Neural progenitor cell (in vitro differentiated cells): Measurements from ENCODE around the gene BRD9. TPM values are rescaled to one million over a fixed set of nuclear protein-coding genes. Genes with fewer than 3 reads are reported as not detected.
A peak's percentile ranks its signal among the peaks of the same experiment; 100 is the strongest.

ENCODE experiments used
- DNase-seq: peaks from one replicate; pipeline ENCODE4 v3.0.0-alpha.2; 2016; ENCODE audit warnings: low spot score
- H2AFZ ChIP-seq: fragments of 200-600 bp; sonication (generic); replicated peaks from 2 replicates; pipeline ENCODE4 v1.6.1; 2016; ENCODE audit warnings: antibody characterized with exemption
- H3F3A ChIP-seq: fragments of 200-600 bp; sonication (generic); 2 replicates; pipeline ENCODE4 v1.6.1; 2016; ENCODE audit warnings: antibody characterized with exemption, low read depth
- H3K27ac ChIP-seq: fragments of 200-600 bp; sonication (generic); 2 replicates; pipeline ENCODE4 v1.5.1; 2016; ENCODE audit warnings: mild to moderate bottlenecking
- H3K27me3 ChIP-seq: fragments of 200-600 bp; sonication (generic); 2 replicates; pipeline ENCODE4 v1.6.1; 2016; ENCODE audit warnings: mild to moderate bottlenecking, moderate library complexity
- H3K36me3 ChIP-seq: fragments of 200-600 bp; sonication (generic); 2 replicates; pipeline ENCODE4 v1.5.1; 2016
- H3K4me1 ChIP-seq: fragments of 200-600 bp; sonication (generic); 2 replicates; pipeline ENCODE4 v1.6.1; 2016; ENCODE audit warnings: mixed run types
- H3K4me2 ChIP-seq: fragments of 200-600 bp; sonication (generic); 2 replicates; pipeline ENCODE4 v1.6.1; 2016
- H3K4me3 ChIP-seq: fragments of 200-600 bp; sonication (generic); 2 replicates; pipeline ENCODE4 v1.5.1; 2016
- H3K79me2 ChIP-seq: fragments of 200-600 bp; sonication (generic); 2 replicates; pipeline ENCODE4 v1.6.1; 2016; ENCODE audit warnings: low read depth
- H3K9ac ChIP-seq: fragments of 200-600 bp; sonication (generic); 2 replicates; pipeline ENCODE4 v1.6.1; 2016
- H3K9me3 ChIP-seq: fragments of 200-600 bp; sonication (generic); 2 replicates; pipeline ENCODE4 v1.5.1; 2016; ENCODE audit warnings: low read depth
- H4K20me1 ChIP-seq: fragments of 200-600 bp; sonication (generic); 2 replicates; pipeline ENCODE4 v1.6.1; 2016; ENCODE audit warnings: low read depth
- H3K27ac Mint-ChIP-seq: 3 replicates; pipeline ENCODE4 v1.8.0; 2021; ENCODE audit warnings: mixed read lengths
- H3K27me3 Mint-ChIP-seq: 2 replicates; pipeline ENCODE4 v1.8.0; 2022; ENCODE audit warnings: low read depth, mild to moderate bottlenecking, inconsistent platforms, moderate library complexity, mixed read lengths; ENCODE audit not compliant: insufficient read depth
- H3K36me3 Mint-ChIP-seq: 3 replicates; pipeline ENCODE4 v1.8.0; 2021; ENCODE audit warnings: mixed read lengths
- H3K4me1 Mint-ChIP-seq: 3 replicates; pipeline ENCODE4 v1.8.0; 2021; ENCODE audit warnings: mixed read lengths
- H3K4me3 Mint-ChIP-seq: 3 replicates; pipeline ENCODE4 v1.8.0; 2021; ENCODE audit warnings: mild to moderate bottlenecking, moderate library complexity, mixed read lengths
- H3K9me3 Mint-ChIP-seq: 3 replicates; pipeline ENCODE4 v1.8.0; 2020; ENCODE audit warnings: mixed read lengths
- EZH2 ChIP-seq: fragments of 200-600 bp; sonication (generic); IDR thresholded peaks from 2 replicates; pipeline ENCODE4 v1.6.1; 2017; ENCODE audit warnings: antibody characterized with exemption, mild to moderate bottlenecking, moderate library complexity
- EZH2phosphoT487 ChIP-seq: fragments of 200-600 bp; sonication (generic); IDR thresholded peaks from 2 replicates; pipeline ENCODE4 v1.6.1; 2017; ENCODE audit warnings: antibody characterized with exemption
- total RNA-seq: library from RNA; depleted of rRNA; stranded (reverse); fragments of >200 nt; gene quantifications from 2 replicates; pipeline ENCODE4 v1.2.3, GENCODE V29; 2015; ENCODE audit warnings: low replicate concordance
- TF ChIP-seq, protein P1 (sequence below): fragments of 200-600 bp; sonication (generic); IDR thresholded peaks from 2 replicates; pipeline ENCODE4 v1.5.1; 2017; ENCODE audit warnings: antibody characterized with exemption, mild to moderate bottlenecking

Gene BRD9
- total RNA-seq, 1 donor from 2014 or later = 37.5 TPM

DNA sequence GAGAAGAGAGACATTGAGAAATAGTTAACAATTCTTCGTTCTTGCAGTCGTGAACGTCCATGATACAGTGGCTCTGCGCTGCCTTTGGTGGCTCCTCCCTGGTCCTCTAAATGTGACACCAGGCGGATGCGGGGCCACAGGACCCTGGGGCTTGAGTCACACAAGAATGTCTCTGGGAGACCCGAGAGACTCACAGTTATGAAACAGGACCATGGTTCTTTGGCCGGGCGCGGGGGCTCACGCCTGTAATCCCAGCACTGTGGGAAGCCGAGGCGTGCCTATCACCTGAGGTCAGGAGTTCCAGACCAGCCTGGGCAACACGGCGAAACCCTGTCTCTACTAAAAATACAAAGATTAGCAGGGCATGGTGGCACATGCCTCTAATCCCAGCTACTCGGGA, 41.0 kb downstream of the BRD9 start:
- H3K9ac ChIP-seq = no peak overlapping the region
- no peaks in the 10 kb centered on the region for H4K20me1 ChIP-seq
- H3K9me3 ChIP-seq = no peaks in the 10 kb centered on the region
- TF ChIP-seq, protein P1, sequence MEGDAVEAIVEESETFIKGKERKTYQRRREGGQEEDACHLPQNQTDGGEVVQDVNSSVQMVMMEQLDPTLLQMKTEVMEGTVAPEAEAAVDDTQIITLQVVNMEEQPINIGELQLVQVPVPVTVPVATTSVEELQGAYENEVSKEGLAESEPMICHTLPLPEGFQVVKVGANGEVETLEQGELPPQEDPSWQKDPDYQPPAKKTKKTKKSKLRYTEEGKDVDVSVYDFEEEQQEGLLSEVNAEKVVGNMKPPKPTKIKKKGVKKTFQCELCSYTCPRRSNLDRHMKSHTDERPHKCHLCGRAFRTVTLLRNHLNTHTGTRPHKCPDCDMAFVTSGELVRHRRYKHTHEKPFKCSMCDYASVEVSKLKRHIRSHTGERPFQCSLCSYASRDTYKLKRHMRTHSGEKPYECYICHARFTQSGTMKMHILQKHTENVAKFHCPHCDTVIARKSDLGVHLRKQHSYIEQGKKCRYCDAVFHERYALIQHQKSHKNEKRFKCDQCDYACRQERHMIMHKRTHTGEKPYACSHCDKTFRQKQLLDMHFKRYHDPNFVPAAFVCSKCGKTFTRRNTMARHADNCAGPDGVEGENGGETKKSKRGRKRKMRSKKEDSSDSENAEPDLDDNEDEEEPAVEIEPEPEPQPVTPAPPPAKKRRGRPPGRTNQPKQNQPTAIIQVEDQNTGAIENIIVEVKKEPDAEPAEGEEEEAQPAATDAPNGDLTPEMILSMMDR = no peak
- TF ChIP-seq EZH2 = no peak
- TF ChIP-seq EZH2phosphoT487 = no peak
- H3K4me1 ChIP-seq = peaks cover 9% of the 10 kb centered on the region
- H3K27ac ChIP-seq = no peak overlapping the region
- H3K36me3 ChIP-seq = no peaks in the 10 kb centered on the region
- Mint-ChIP-seq H3K27ac (peak overlapping the region; percentile 88), H3K4me1 (peaks cover 18% of the 10 kb centered on the region), H3K27me3 (peaks cover 2% of the 10 kb centered on the region), H3K4me3 (peak overlapping the region; percentile 41), H3K36me3 (no peaks in the 10 kb centered on the region), H3K9me3 (no peaks in the 10 kb centered on the region)
- no peaks in the 10 kb centered on the region for H3F3A ChIP-seq
- no peak overlapping the region for H3K4me3 ChIP-seq
- H2AFZ ChIP-seq = no peak overlapping the region
- H3K79me2 ChIP-seq = no peaks in the 10 kb centered on the region
- DNase-seq = no peak
- H3K4me2 ChIP-seq = no peak overlapping the region
- H3K27me3 ChIP-seq = no peaks in the 10 kb centered on the region

DNA sequence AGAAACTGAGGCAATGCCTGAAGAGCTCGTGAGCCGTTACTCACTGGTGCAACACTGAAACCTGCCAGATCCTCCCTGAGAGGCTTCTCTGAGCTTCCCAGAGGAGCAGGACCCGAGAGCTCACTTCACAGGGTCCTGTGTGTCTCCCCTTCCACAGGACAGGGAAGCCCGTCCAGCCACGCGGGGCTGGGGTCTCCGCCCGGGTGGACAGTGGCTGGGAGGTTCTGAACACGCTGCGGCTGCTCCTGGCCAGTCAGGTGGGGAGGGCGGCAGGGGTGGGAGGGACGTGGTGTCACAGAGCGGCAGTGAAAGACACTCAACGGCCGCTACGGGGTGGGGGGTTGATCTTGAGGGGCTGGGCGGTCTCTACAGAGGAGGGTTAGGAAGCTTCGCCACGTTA, 41.5 kb downstream of the BRD9 start:
- DNase-seq = no peak
- Histone ChIP-seq H3K9ac (no peak overlapping the region), H3K4me3 (no peak overlapping the region), H3K4me2 (no peak overlapping the region), H3K9me3 (no peaks in the 10 kb centered on the region), H3K79me2 (no peaks in the 10 kb centered on the region), H4K20me1 (no peaks in the 10 kb centered on the region), H3K27me3 (no peaks in the 10 kb centered on the region), H2AFZ (no peak overlapping the region), H3K4me1 (peaks cover 9% of the 10 kb centered on the region), H3K36me3 (no peaks in the 10 kb centered on the region), H3F3A (no peaks in the 10 kb centered on the region), H3K27ac (no peak overlapping the region)
- Mint-ChIP-seq H3K4me3 (peak overlapping the region; percentile 41), H3K27ac (peak overlapping the region; percentile 88), H3K27me3 (peaks cover 5% of the 10 kb centered on the region), H3K4me1 (peaks cover 18% of the 10 kb centered on the region), H3K36me3 (no peaks in the 10 kb centered on the region), H3K9me3 (no peaks in the 10 kb centered on the region)
- TF ChIP-seq, protein P1 = no peak
- TF ChIP-seq EZH2 = no peak
- TF ChIP-seq EZH2phosphoT487 = no peak

DNA sequence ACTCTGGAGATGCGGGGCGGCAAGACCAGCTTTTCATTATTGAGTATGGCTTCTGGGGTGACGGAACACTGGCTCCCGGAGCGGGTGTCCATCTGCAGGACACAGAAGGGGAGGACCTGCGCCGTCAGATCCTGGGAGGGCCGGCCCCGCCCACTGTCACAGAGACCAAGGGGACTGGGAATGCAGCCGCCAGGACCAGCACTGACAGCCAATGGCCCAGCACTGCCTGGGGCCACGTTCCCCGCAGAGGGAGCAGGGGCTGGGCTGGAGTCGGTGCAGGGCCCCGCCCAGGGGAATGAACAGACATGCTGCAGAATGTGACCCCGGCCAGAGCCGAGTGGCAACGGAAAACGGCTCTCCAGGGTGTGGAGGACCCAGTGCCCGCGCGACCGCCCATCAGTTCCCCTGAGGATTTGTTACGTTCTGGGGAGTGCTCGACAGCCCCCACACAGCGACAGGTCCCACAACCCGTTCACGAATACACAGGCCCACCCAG, 42.0 kb downstream of the BRD9 start, which contains the start of gene ZDHHC11:
Gene ZDHHC11 (minus strand): TSS at position 476 of the 496 bp plus-strand sequence. CDS start 384 bp downstream, at position 92.
- Histone ChIP-seq H3K4me2 (no peak within 1 kb of the TSS), H3K27me3 (no peaks in the 10 kb centered on the region), H3K4me3 (no peak within 1 kb of the TSS), H3F3A (no peaks in the 10 kb centered on the region), H3K27ac (no peak within 1 kb of the TSS), H3K79me2 (no peaks in the 10 kb centered on the region), H4K20me1 (no peaks in the 10 kb centered on the region), H2AFZ (no peak within 1 kb of the TSS), H3K9ac (no peak within 1 kb of the TSS), H3K36me3 (no peaks in the 10 kb centered on the region), H3K9me3 (no peaks in the 10 kb centered on the region), H3K4me1 (peaks cover 9% of the 10 kb centered on the region)
- Mint-ChIP-seq H3K27ac (peak within 1 kb of the TSS; percentile 89), H3K4me1 (peaks cover 18% of the 10 kb centered on the region), H3K27me3 (peaks cover 5% of the 10 kb centered on the region), H3K4me3 (peak within 1 kb of the TSS; percentile 41), H3K9me3 (no peaks in the 10 kb centered on the region), H3K36me3 (no peaks in the 10 kb centered on the region)
- peak; percentile 58 for DNase-seq
- TF ChIP-seq, protein P1 = no peak
- TF ChIP-seq EZH2 (no peak), EZH2phosphoT487 (no peak)
